Loucy (cell line): Measurements from ENCODE around the gene CYP2C19.

ENCODE experiments used
- CTCF ChIP-seq: fragments of 200-600 bp; sonication (generic); conservative IDR thresholded peaks from 2 replicates; pipeline ENCODE4 v1.5.1; 2014; ENCODE audit warnings: mild to moderate bottlenecking, antibody characterized with exemption, low read length
- EZH2phosphoT487 ChIP-seq: fragments of 200-600 bp; IDR thresholded peaks from 2 replicates; pipeline ENCODE4 v1.6.1; 2018; ENCODE audit warnings: antibody characterized with exemption, mild to moderate bottlenecking, moderate library complexity, borderline replicate concordance

- no peak for TF ChIP-seq EZH2phosphoT487
- no peak for TF ChIP-seq CTCF
These were observed 128.0 kb downstream of the CYP2C19 start for GRCh38 chr10:94890264-94891022.
